HepG2 (cell line): ENCODE data around the gene PHRF1. TPM values are rescaled to one million over a fixed set of nuclear protein-coding genes. Genes with fewer than 3 reads are reported as not detected.

Experiments used
- ATAC-seq: fragments of 200-7000 bp; cut with Tn5 transposase; 3 replicates; pipeline ENCODE4 v1.9.1; 2020; ENCODE audit warnings: mild to moderate bottlenecking, moderate library complexity
- BruUV-seq: library from RNA; stranded (reverse); fragments of 400-500 nt; replicated peaks from 2 replicates; lab custom pipeline; 2021; lab: Mats Ljungman, UMichigan
- CTCF ChIA-PET: fragments of 300-600 bp; formaldehyde crosslinking; extraction: SDS; loops from one replicate; lab custom pipeline; 2021; ENCODE audit warnings: low total read pairs, inconsistent platforms, low intra/inter-chr PET ratio; lab: Yijun Ruan, JAX
- POLR2A ChIA-PET: fragments of 350-600 bp; sonication (Branson Sonifier 250); formaldehyde crosslinking; loops from one replicate; lab custom pipeline; 2020; ENCODE audit warnings: antibody characterized with exemption, inconsistent platforms; lab: Yijun Ruan, JAX
- DNase-seq: peaks from one replicate; pipeline ENCODE4 v3.0.0-alpha.2; 2015; ENCODE audit warnings: low spot score
- FAIRE-seq: peaks from 3 replicates; lab custom pipeline; 2011; peaks lifted over from hg19 to GRCh38; lab: Jason Lieb, UNC
- H2AFZ ChIP-seq: one replicate; pipeline ENCODE4 v1.6.1; 2011; ENCODE audit warnings: low read length, inconsistent platforms
- H3K27ac ChIP-seq: fragments of 300-600 bp; 3 replicates; pipeline ENCODE4 v1.8.0; 2011; ENCODE audit warnings: mixed run types, mild to moderate bottlenecking, mixed read lengths, low read length, inconsistent platforms; ENCODE audit not compliant: insufficient read depth; ENCODE audit errors: extremely low read length
- H3K27me3 ChIP-seq, 2 experiments: fragments of 200-600 bp in 1 of 2; 2 replicates in 1 of 2; 3 replicates in 1 of 2; pipeline versions ENCODE4 v1.6.0 to v1.8.0; 2011; ENCODE audit warnings: low read length in 2 of 2, mild to moderate bottlenecking in 2 of 2, moderate library complexity in 2 of 2, inconsistent platforms in 1 of 2; ENCODE audit not compliant: insufficient read depth in 2 of 2, control insufficient read depth in 1 of 2
- H3K36me3 ChIP-seq, 2 experiments: fragments of 200-600 bp in 1 of 2; replicated peaks in 1 of 2; 2 replicates in 1 of 2; 3 replicates in 1 of 2; pipeline versions ENCODE4 v1.5.1 to v1.8.0; 2011; ENCODE audit warnings: low read length in 2 of 2, inconsistent platforms in 1 of 2; ENCODE audit not compliant: insufficient read depth in 2 of 2, control insufficient read depth in 1 of 2
- H3K4me1 ChIP-seq: 2 replicates; pipeline ENCODE4 v1.5.1; 2012; ENCODE audit warnings: low read length, inconsistent platforms; ENCODE audit not compliant: insufficient read depth
- H3K4me2 ChIP-seq: 2 replicates; pipeline ENCODE4 v1.6.0; 2011; ENCODE audit warnings: low read depth, low read length, inconsistent platforms
- H3K4me3 ChIP-seq, 3 experiments: fragments of 200-600 bp in 1 of 3; sonication (generic), shearing (Covaris generic) in 1 of 3; replicated peaks in 1 of 3; 2 replicates each; pipeline ENCODE4 v1.5.1; 2011 to 2016; ENCODE audit warnings: low read length in 3 of 3, inconsistent platforms in 2 of 3, low read depth in 2 of 3, mild to moderate bottlenecking in 2 of 3, control low read depth in 1 of 3, mixed read lengths in 1 of 3; ENCODE audit not compliant: insufficient read depth in 1 of 3
- H3K79me2 ChIP-seq: one replicate; pipeline ENCODE4 v1.6.1; 2011; ENCODE audit warnings: low read length, inconsistent platforms; ENCODE audit not compliant: insufficient read depth
- H3K9ac ChIP-seq: 2 replicates; pipeline ENCODE4 v1.6.0; 2011; ENCODE audit warnings: mild to moderate bottlenecking, low read depth, low read length, inconsistent platforms; ENCODE audit not compliant: insufficient read depth
- H3K9me3 ChIP-seq: 2 replicates; pipeline ENCODE4 v1.5.1; 2012; ENCODE audit warnings: mild to moderate bottlenecking, low read length
- H4K20me1 ChIP-seq: 2 replicates; pipeline ENCODE4 v1.6.0; 2011; ENCODE audit warnings: inconsistent platforms, mild to moderate bottlenecking, low read length, moderate library complexity; ENCODE audit not compliant: insufficient read depth
- ARID4A ChIP-seq: sonication (generic); formaldehyde crosslinking; IDR thresholded peaks from 2 replicates; pipeline ENCODE4 v1.5.0; 2020; ENCODE audit warnings: mild to moderate bottlenecking, missing genetic modification reagents, borderline replicate concordance
- KDM2A ChIP-seq: sonication (generic); formaldehyde crosslinking; IDR thresholded peaks from 2 replicates; pipeline ENCODE4 v1.4.0; 2020; ENCODE audit warnings: low read depth, missing genetic modification reagents, borderline replicate concordance
- MYC ChIP-seq: sonication (generic); formaldehyde crosslinking; IDR thresholded peaks from 2 replicates; pipeline ENCODE4 v1.9.0; 2021; ENCODE audit warnings: missing genetic modification reagents, borderline replicate concordance
- NR2C2 ChIP-seq: sonication (generic); formaldehyde crosslinking; IDR thresholded peaks from 2 replicates; pipeline ENCODE4 v1.4.0; 2020; ENCODE audit warnings: missing genetic modification reagents, mild to moderate bottlenecking, moderate library complexity, borderline replicate concordance
- NR2F2 ChIP-seq: IDR thresholded peaks from 2 replicates; pipeline ENCODE4 v1.6.1; 2012; ENCODE audit warnings: low read depth, inconsistent platforms, borderline replicate concordance
- SMARCE1 ChIP-seq: fragments of 450-650 bp; IDR thresholded peaks from 2 replicates; pipeline ENCODE4 v1.6.1; 2017; ENCODE audit warnings: borderline replicate concordance
- SPEN ChIP-seq: sonication (generic); formaldehyde crosslinking; IDR thresholded peaks from 2 replicates; pipeline ENCODE4 v1.5.1; 2020; ENCODE audit warnings: low read depth, mild to moderate bottlenecking, missing genetic modification reagents
- TFAP4 ChIP-seq: sonication (generic); IDR thresholded peaks from 2 replicates; pipeline ENCODE4 v1.6.1; 2016; ENCODE audit warnings: low read depth, borderline replicate concordance
- ZBTB42 ChIP-seq: sonication (generic); formaldehyde crosslinking; IDR thresholded peaks from 2 replicates; pipeline ENCODE4 v1.5.0; 2020; ENCODE audit warnings: mild to moderate bottlenecking, missing genetic modification reagents
- ZMYM4 ChIP-seq: sonication (generic); formaldehyde crosslinking; IDR thresholded peaks from 2 replicates; pipeline ENCODE4 v1.8.1; 2023; ENCODE audit warnings: mild to moderate bottlenecking, missing genetic modification reagents
- ZNF484 ChIP-seq: sonication (generic); formaldehyde crosslinking; IDR thresholded peaks from 2 replicates; pipeline ENCODE4 v1.5.1; 2020; ENCODE audit warnings: mild to moderate bottlenecking, low read depth, missing genetic modification reagents, borderline replicate concordance
- ZNF746 ChIP-seq: sonication (generic); formaldehyde crosslinking; IDR thresholded peaks from 2 replicates; pipeline ENCODE4 v1.8.0; 2022; ENCODE audit warnings: mild to moderate bottlenecking, missing genetic modification reagents
- ZSCAN25 ChIP-seq: sonication (generic); formaldehyde crosslinking; IDR thresholded peaks from 2 replicates; pipeline ENCODE4 v1.8.0; 2022; ENCODE audit warnings: mild to moderate bottlenecking, missing genetic modification reagents
- whole genome bisulfite sequencing: methylation state at CpG from one replicate; pipeline ENCODE4 v1.1.6; 2017; ENCODE audit warnings: low lambda C conversion rate; 5-methylcytosine and 5-hydroxymethylcytosine counted together
- in situ Hi-C: cut with HindIII; loops from 2 replicates; pipeline ENCODE4 v1.10.0; 2017; ENCODE audit warnings: low pct_unique_long_range_greater_than_20kb; ENCODE audit not compliant: extremely low pct_ligation_motif_present
- intact Hi-C: fragments of 100-400 bp; cut with micrococcal nuclease; formaldehyde crosslinking; loops from one replicate; pipeline ENCODE4 v1.10.0; 2022; ENCODE audit not compliant: unreplicated experiment
- polyA plus RNA-seq, 8 experiments: library from polyadenylated mRNA; depleted of rRNA in 3 of 8; stranded (reverse) in 7 of 8; unstranded in 1 of 8; fragments of >200 nt; fragmentation: Illumina TruSeq in 4 of 8; extraction: Trizol in 4 of 8; gene quantifications; 2 replicates each; pipeline versions ENCODE4 v1.2.1 to v1.2.3, GENCODE V29; 2011 to 2016; ENCODE audit warnings: low read depth in 4 of 8, missing spikeins in 1 of 8, mixed read lengths in 1 of 8; ENCODE audit not compliant: insufficient read depth in 1 of 8
- total RNA-seq, 5 experiments: library from RNA; depleted of rRNA; stranded (reverse); fragments of >200 nt; fragmentation: Illumina TruSeq; extraction: Trizol; gene quantifications; 2 replicates each; pipeline ENCODE4 v1.2.3, GENCODE V29; 2016; ENCODE audit warnings: low read depth in 1 of 5
- TF ChIP-seq, protein P1 (sequence below): fragments of 450-650 bp; IDR thresholded peaks from 2 replicates; pipeline ENCODE4 v1.6.1; 2017; ENCODE audit warnings: mild to moderate bottlenecking

Gene PHRF1
- total and polyA plus RNA-seq, 2 of the 13 experiments (the other 11 are each of a cell fraction or from before 2014, with no cell fraction given): 8.2 to 16.7 TPM

GRCh38 chr11:553083-553987 lies 22.9 kb upstream of the PHRF1 start:
- FAIRE-seq: no peak
- ATAC-seq: peak; percentile 3
- in situ Hi-C loops: loop anchor here (10.0 kb wide), 1 partner anchor 71 kb away; the partner anchor contains the start of genes CDHR5 and SCT
- peak; percentile 98 for TF ChIP-seq ZSCAN25
- TF ChIP-seq NR2F2: 0 out of 2 replicates have a peak, but pooled peaks have one; percentile 15
- peak; percentile 19; the same call in 1 of the 2 replicates for TF ChIP-seq MYC
- peak; percentile 46; the same call in 1 of the 2 replicates for TF ChIP-seq ARID4A (CRISPR knock-in tag)
- TF ChIP-seq ZNF484: no peak
- TF ChIP-seq, protein P1, sequence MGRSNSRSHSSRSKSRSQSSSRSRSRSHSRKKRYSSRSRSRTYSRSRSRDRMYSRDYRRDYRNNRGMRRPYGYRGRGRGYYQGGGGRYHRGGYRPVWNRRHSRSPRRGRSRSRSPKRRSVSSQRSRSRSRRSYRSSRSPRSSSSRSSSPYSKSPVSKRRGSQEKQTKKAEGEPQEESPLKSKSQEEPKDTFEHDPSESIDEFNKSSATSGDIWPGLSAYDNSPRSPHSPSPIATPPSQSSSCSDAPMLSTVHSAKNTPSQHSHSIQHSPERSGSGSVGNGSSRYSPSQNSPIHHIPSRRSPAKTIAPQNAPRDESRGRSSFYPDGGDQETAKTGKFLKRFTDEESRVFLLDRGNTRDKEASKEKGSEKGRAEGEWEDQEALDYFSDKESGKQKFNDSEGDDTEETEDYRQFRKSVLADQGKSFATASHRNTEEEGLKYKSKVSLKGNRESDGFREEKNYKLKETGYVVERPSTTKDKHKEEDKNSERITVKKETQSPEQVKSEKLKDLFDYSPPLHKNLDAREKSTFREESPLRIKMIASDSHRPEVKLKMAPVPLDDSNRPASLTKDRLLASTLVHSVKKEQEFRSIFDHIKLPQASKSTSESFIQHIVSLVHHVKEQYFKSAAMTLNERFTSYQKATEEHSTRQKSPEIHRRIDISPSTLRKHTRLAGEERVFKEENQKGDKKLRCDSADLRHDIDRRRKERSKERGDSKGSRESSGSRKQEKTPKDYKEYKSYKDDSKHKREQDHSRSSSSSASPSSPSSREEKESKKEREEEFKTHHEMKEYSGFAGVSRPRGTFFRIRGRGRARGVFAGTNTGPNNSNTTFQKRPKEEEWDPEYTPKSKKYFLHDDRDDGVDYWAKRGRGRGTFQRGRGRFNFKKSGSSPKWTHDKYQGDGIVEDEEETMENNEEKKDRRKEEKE: no peak
- TF ChIP-seq SPEN (CRISPR knock-in tag): peak; percentile 37; the same call in 1 of the 2 replicates
- TF ChIP-seq ZBTB42: no peak
- peak; percentile 76; the same call in 1 of the 2 replicates for TF ChIP-seq TFAP4
- no peak for TF ChIP-seq ZMYM4 (CRISPR knock-in tag)
- TF ChIP-seq ZNF746 (CRISPR knock-in tag): 0 out of 2 replicates have a peak, but pooled peaks have one; percentile 38
- no peak for TF ChIP-seq SMARCE1
- TF ChIP-seq NR2C2 (CRISPR knock-in tag): peak; percentile 60
- peak; percentile 20; the same call in 1 of the 2 replicates for TF ChIP-seq KDM2A (CRISPR knock-in tag)

More at GRCh38 chr11:553083-553987, 22.9 kb upstream of the PHRF1 start:
- ChIA-PET POLR2A (interaction anchor here (0.6 to 1.4 kb wide), 4 partner anchors 9 to 34 kb away, joined by 3 to 5 read pairs (median 4); partner anchors contain the start of gene HRAS), CTCF (no interaction called here)
- intact Hi-C loops: loop anchor here (10.0 kb wide), 1 partner anchor 61 kb away; the partner anchor contains the start of gene IRF7
- WGBS: 33% methylated on average over 17 of the region's 27 CpGs
- no peaks in the 10 kb centered on the region for H3K36me3 ChIP-seq
- no peaks in the 10 kb centered on the region for H4K20me1 ChIP-seq
- peaks cover 70% of the 10 kb centered on the region for H3K4me1 ChIP-seq
- no peak overlapping the region for H2AFZ ChIP-seq
- DNase-seq: no peak
- no peak overlapping the region for H3K27ac ChIP-seq
- no TSS peak for BruUV-seq
- no peaks in the 10 kb centered on the region for H3K9me3 ChIP-seq
- H3K79me2 ChIP-seq: no peaks in the 10 kb centered on the region
- no peak overlapping the region for H3K9ac ChIP-seq
- peak overlapping the region; percentile 86 for H3K4me2 ChIP-seq
- H3K4me3 ChIP-seq: peak overlapping the region in 1 of 3 experiments; percentile 71; a peak in 1 of 6 replicates
- H3K27me3 ChIP-seq: peaks cover 11 to 27% of the 10 kb centered on the region in 2 experiments
